ENCODE results near the gene MRAP. TPM values are rescaled to one million over a fixed set of nuclear protein-coding genes. Genes with fewer than 3 reads are reported as not detected.

The MRAP gene
- polyA plus RNA-seq, 1 experiment, result not detected

DNA sequence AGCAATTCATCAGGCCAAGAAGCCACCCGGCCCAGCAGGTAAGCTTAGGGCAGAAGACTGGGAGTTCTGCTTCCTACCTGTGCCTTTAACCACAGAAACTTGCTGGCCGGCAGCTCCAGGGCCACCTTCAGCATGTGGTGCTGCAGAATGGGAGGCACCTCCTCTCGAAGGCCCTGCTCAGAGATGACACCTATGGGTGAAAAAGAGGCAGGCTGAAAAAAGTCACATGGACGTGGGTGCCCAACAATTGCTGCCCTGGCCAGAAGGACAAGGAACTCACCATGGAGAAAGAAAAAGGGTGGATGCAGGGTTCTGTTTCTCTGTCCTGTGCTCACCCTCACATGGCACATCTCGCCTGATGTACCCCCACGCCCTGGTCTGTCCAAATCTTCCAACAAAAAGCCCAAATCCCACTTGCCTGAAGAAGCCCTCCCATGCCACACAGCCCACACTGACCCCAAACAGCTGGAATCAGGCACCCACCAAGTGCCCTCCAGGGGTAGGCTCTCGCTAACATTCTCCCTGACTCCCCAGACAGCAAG lies 61.1 kb downstream of the MRAP start:
- POLR2A ChIA-PET, result no interaction called here
- CTCF ChIA-PET, result interaction anchor here (1.0 to 1.2 kb wide), 4 partner anchors 23 to 657 kb away, joined by 3 read pairs; no protein-coding TSS in a partner anchor
- Histone ChIP-seq H3K4me3 (ENCODE audit: low read depth, low read length) (no peak overlapping the region), H3K27me3 (ENCODE audit: control insufficient read depth, insufficient read depth, low read length) (no peaks in the 10 kb centered on the region), H3K36me3 (ENCODE audit: control insufficient read depth, insufficient read depth, low read length) (peaks cover 42% of the 10 kb centered on the region)
- TF ChIP-seq, protein P1, sequence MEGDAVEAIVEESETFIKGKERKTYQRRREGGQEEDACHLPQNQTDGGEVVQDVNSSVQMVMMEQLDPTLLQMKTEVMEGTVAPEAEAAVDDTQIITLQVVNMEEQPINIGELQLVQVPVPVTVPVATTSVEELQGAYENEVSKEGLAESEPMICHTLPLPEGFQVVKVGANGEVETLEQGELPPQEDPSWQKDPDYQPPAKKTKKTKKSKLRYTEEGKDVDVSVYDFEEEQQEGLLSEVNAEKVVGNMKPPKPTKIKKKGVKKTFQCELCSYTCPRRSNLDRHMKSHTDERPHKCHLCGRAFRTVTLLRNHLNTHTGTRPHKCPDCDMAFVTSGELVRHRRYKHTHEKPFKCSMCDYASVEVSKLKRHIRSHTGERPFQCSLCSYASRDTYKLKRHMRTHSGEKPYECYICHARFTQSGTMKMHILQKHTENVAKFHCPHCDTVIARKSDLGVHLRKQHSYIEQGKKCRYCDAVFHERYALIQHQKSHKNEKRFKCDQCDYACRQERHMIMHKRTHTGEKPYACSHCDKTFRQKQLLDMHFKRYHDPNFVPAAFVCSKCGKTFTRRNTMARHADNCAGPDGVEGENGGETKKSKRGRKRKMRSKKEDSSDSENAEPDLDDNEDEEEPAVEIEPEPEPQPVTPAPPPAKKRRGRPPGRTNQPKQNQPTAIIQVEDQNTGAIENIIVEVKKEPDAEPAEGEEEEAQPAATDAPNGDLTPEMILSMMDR (IDR thresholded peaks at IDR 0.05; ENCODE audit: insufficient read depth, low read depth, low read length), result peak; percentile 37
- DNase-seq (ENCODE audit: low read depth), result no peak

DNA sequence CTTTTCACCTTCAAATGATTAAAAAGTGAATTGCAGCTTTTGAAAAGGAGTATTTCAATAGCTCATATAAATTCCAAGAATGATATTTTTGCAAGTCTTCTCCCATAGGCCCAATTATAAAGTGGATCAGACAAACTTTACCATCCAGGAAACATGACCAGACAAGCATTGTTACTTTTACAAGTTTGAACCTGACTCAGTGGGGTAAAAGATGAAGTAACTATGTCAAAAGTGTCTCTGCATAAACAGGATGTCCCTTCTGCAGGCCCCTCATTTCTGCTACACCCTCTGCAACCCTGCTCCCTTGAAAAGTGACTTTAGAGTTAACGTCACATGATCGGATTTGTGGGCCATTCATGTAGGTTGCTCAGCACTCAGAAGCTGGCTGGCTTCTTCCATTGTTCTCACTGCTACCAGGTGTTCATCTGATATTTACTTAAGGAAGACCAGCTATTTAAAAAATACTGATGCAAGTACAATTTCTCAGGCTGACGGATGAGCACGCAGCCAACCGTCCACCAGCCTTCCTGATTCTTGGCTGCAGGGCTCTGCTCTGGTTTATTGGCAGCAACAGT lies 61.8 kb downstream of the MRAP start:
- H3K36me3 ChIP-seq (ENCODE audit: control insufficient read depth, insufficient read depth, low read length), result peaks cover 40% of the 10 kb centered on the region
- CTCF ChIA-PET, result interaction anchor here (0.6 to 1.2 kb wide), 5 partner anchors 14 to 658 kb away, joined by 3 to 4 read pairs (median 3); no protein-coding TSS in a partner anchor

More for the DNA sequence above, 61.8 kb downstream of the MRAP start:
- POLR2A ChIA-PET, result no interaction called here
- Histone ChIP-seq H3K27me3 (ENCODE audit: control insufficient read depth, insufficient read depth, low read length) (no peaks in the 10 kb centered on the region), H3K4me3 (ENCODE audit: low read depth, low read length) (no peak overlapping the region)
- TF ChIP-seq, protein P1 (IDR thresholded peaks at IDR 0.05; ENCODE audit: insufficient read depth, low read depth, low read length), result no peak
- DNase-seq (ENCODE audit: low read depth), result no peak

Other genes starting within 250 kb of the MRAP start
- gene MIS18A, start 19.8 kb upstream of the MRAP start, polyA plus RNA-seq (2011; rRNA removed), result 6.0 and 7.2 TPM in 2 replicates
- 6.5 and 8.8 TPM in 2 replicates for gene URB1, start 94.2 kb downstream of the MRAP start, polyA plus RNA-seq (2011; rRNA removed)
- 9.6 and 12.2 TPM in 2 replicates for gene EVA1C, start 113.9 kb downstream of the MRAP start, polyA plus RNA-seq (2011; rRNA removed)